Adipose tissue (tissue), 3 donors: Measurements from ENCODE around the gene HOXD13. TPM values are rescaled to one million over a fixed set of nuclear protein-coding genes. Genes with fewer than 3 reads are reported as not detected.

Experiments
- H3K27ac ChIP-seq: one replicate; pipeline ENCODE4 v1.5.1; 2013; ENCODE audit warnings: low read depth, low read length
- WGBS, 3 donors: extraction: QIAGEN DNeasy Blood & Tissue Kit; methylation state at CpG; one replicate each; pipeline ENCODE4 v1.1.7; 2013; 5-methylcytosine and 5-hydroxymethylcytosine counted together
- polyA plus RNA-seq, 3 donors: library from polyadenylated mRNA; stranded (reverse); fragments of 200-250 nt; gene quantifications; one replicate each; pipeline ENCODE4 v1.2.3, GENCODE V29; 2013
- donor health status: healthy with polysubstance abuse.
- donor health status: Bipolar disorder and iron deficiency.
- donor health status: healthy.

HOXD13 gene
- polyA plus RNA-seq, 3 donors: 0.51 TPM; not detected in 2

- H3K27ac ChIP-seq: no peak overlapping the region
- WGBS, 3 donors: 7 to 36% (median 11%) methylated on average over 40 of the region's 40 CpGs
These were observed 20.1 kb downstream of the HOXD13 start for GRCh38 chr2:176112375-176113302.

GRCh38 chr2:176114120-176114929, 21.8 kb downstream of the HOXD13 start:
- 16 to 43% (median 21%) methylated on average over 26 of the region's 26 CpGs for WGBS, 3 donors

GRCh38 chr2:176114930-176115625, 22.6 kb downstream of the HOXD13 start:
- H3K27ac ChIP-seq: no peak overlapping the region
- WGBS, 3 donors: 19 to 41% (median 26%) methylated on average over 16 of the region's 16 CpGs

More at GRCh38 chr2:176114120-176114929, 21.8 kb downstream of the HOXD13 start:
- no peak overlapping the region for H3K27ac ChIP-seq

- 4 to 8% (median 7%) methylated on average over 61 to 66 of the region's 66 CpGs for WGBS, 3 donors
- no peak within 1 kb of the TSS for H3K27ac ChIP-seq
These were observed 23.6 kb downstream of the HOXD13 start, which contains the start of gene HOXD10 for GRCh38 chr2:176115883-176116813. HOXD10 (plus strand) TSS chr2:176116778; CDS start chr2:176116834, 56 bp downstream.

- H3K27ac ChIP-seq: no peak overlapping the region
- 18 to 35% (median 20%) methylated on average over 40 of the region's 40 CpGs for WGBS, 3 donors
These were observed 24.8 kb downstream of the HOXD13 start for GRCh38 chr2:176117162-176117822.

GRCh38 chr2:176117823-176118371, 25.4 kb downstream of the HOXD13 start:
- no peak overlapping the region for H3K27ac ChIP-seq
- WGBS, 3 donors: 12 to 37% (median 15%) methylated on average over 11 of the region's 11 CpGs

- 13 to 33% (median 13%) methylated on average over 24 of the region's 24 CpGs for WGBS, 3 donors
- H3K27ac ChIP-seq: no peak overlapping the region
These were observed 26.2 kb downstream of the HOXD13 start for GRCh38 chr2:176118601-176119339.

GRCh38 chr2:176120364-176121189, 28.1 kb downstream of the HOXD13 start:
- no peak overlapping the region for H3K27ac ChIP-seq
- WGBS, 3 donors: 16 to 47% (median 30%) methylated on average over 13 of the region's 13 CpGs

GRCh38 chr2:176121190-176122051, 28.9 kb downstream of the HOXD13 start:
- no peak overlapping the region for H3K27ac ChIP-seq

GRCh38 chr2:176122052-176122682, 29.6 kb downstream of the HOXD13 start:
- no peak overlapping the region for H3K27ac ChIP-seq
- WGBS, 3 donors: 2 to 3% (median 2%) methylated on average over 42 to 47 of the region's 47 CpGs

More at GRCh38 chr2:176121190-176122051, 28.9 kb downstream of the HOXD13 start:
- WGBS, 3 donors: 11 to 22% (median 12%) methylated on average over 51 to 53 of the region's 53 CpGs

GRCh38 chr2:176122683-176123410, 30.3 kb downstream of the HOXD13 start, which contains the start of gene HOXD9:
HOXD9 (plus strand) TSS chr2:176122719; CDS start chr2:176122769, 50 bp downstream.
- H3K27ac ChIP-seq: no peak within 1 kb of the TSS
- 2 to 3% (median 2%) methylated on average over 54 to 84 of the region's 84 CpGs for WGBS, 3 donors

GRCh38 chr2:176123411-176124109, 31.0 kb downstream of the HOXD13 start:
- H3K27ac ChIP-seq: no peak overlapping the region
- 6 to 14% (median 7%) methylated on average over 40 of the region's 40 CpGs for WGBS, 3 donors
